Astrocyte (in vitro differentiated cells and primary cell): ENCODE measurements around the gene ROR1.

ENCODE experiments used
- CTCF ChIP-seq: IDR thresholded peaks from 2 replicates; pipeline ENCODE4 v1.5.1; 2011; ENCODE audit warnings: low read depth, mild to moderate bottlenecking, inconsistent platforms, low read length, moderate library complexity; ENCODE audit not compliant: insufficient read depth
- EZH2 ChIP-seq: IDR thresholded peaks from 2 replicates; pipeline ENCODE4 v1.6.1; 2012; ENCODE audit warnings: mild to moderate bottlenecking, low read length, inconsistent platforms; ENCODE audit not compliant: insufficient read depth

GRCh38 chr1:63777286-63777685 is 3.5 kb downstream of the ROR1 start:
- TF ChIP-seq CTCF: no peak
- no peak for TF ChIP-seq EZH2
